ENCODE results near the gene TM2D3. TPM values are rescaled to one million over a fixed set of nuclear protein-coding genes. Genes with fewer than 3 reads are reported as not detected.

TM2D3 gene
- total and polyA plus RNA-seq, 2 of the 8 experiments (the other 6 are each of a cell fraction or from before 2014, with no cell fraction given): 26.4 to 28.0 TPM

GRCh38 chr15:101654171-101654570 is 2.0 kb upstream of the TM2D3 start:
- Histone ChIP-seq H3K14ac (ENCODE audit: insufficient read length) (no peak overlapping the region), H3K9ac (replicated peaks in 1 of 4; ENCODE audit: extremely low read depth in 1 of 4, low read depth in 3 of 4, low read length in 3 of 4) (no peak overlapping the region), H3K23me2 (ENCODE audit: low read depth, low read length) (peaks cover 2% of the 10 kb centered on the region; the same call in 1 of the 2 replicates), H2BK120ac (replicated peaks; ENCODE audit: low read depth, low read length) (no peak overlapping the region), H3K27me3 (replicated peaks in 1 of 4; ENCODE audit: control insufficient read depth in 3 of 4, extremely low read depth in 1 of 4, insufficient read depth in 3 of 4, low read length in 3 of 4) (no peaks in the 10 kb centered on the region; a peak in 1 of 7 replicates), H2BK5ac (ENCODE audit: low read depth, low read length) (no peak overlapping the region), H3K79me2 (ENCODE audit: control insufficient read depth in 1 of 2, insufficient read depth in 2 of 2, low read length in 2 of 2) (peaks cover 0 to 25% of the 10 kb centered on the region in 2 experiments; a peak in 2 of 4 replicates), H4K5ac (ENCODE audit: insufficient read length, low read depth, low read length) (no peak overlapping the region), H4K8ac (ENCODE audit: extremely low read depth, insufficient read depth, low read length) (no peak overlapping the region), H3K18ac (ENCODE audit: extremely low read depth, low read length) (no peak overlapping the region), H3K36me3 (ENCODE audit: control insufficient read depth in 2 of 4, insufficient read depth in 4 of 4, low read length in 3 of 4) (peaks cover 0 to 7% (median 3%) of the 10 kb centered on the region in 4 experiments; a peak in 2 of 8 replicates), H3K4ac (replicated peaks; ENCODE audit: insufficient read length, low read depth, low read length) (no peak overlapping the region), H2AFZ (ENCODE audit: low read length) (no peak overlapping the region), H3K23ac (ENCODE audit: insufficient read length) (no peak overlapping the region), H2BK15ac (ENCODE audit: low read length) (no peak overlapping the region), H3K56ac (replicated peaks; ENCODE audit: insufficient read length, low read depth, low read length) (no peak overlapping the region), H3K4me2 (ENCODE audit: insufficient read depth in 1 of 2, low read depth in 2 of 2, low read length in 2 of 2) (no peak overlapping the region), H3K79me1 (ENCODE audit: low read depth, low read length) (no peaks in the 10 kb centered on the region), H3K4me1 (replicated peaks in 1 of 4; ENCODE audit: control insufficient read depth in 3 of 4, insufficient read depth in 4 of 4, low read length in 3 of 4) (peaks cover 0 to 3% (median 0%) of the 10 kb centered on the region in 4 experiments; a peak in 2 of 7 replicates), H4K20me1 (replicated peaks in 1 of 2; ENCODE audit: control insufficient read depth in 1 of 2, insufficient read depth in 2 of 2, low read length in 2 of 2) (no peaks in the 10 kb centered on the region), H4K91ac (replicated peaks; ENCODE audit: insufficient read length, low read length) (no peak overlapping the region), H2BK20ac (ENCODE audit: low read length) (no peak overlapping the region), H3K9me3 (ENCODE audit: insufficient read depth in 2 of 2, low read depth in 1 of 2, low read length in 1 of 2) (peaks cover 7% of the 10 kb centered on the region in 2 experiments; a peak in 2 of 4 replicates), H3K27ac (ENCODE audit: low read depth, low read length) (no peak overlapping the region), H2AK5ac (ENCODE audit: low read depth, low read length) (no peak overlapping the region), H2BK12ac (ENCODE audit: low read depth, low read length) (no peak overlapping the region), H3K4me3 (ENCODE audit: extremely low read depth in 1 of 4, insufficient read depth in 2 of 4, low read depth in 3 of 4, low read length in 4 of 4) (no peak overlapping the region)
- ChIA-PET CTCF (ENCODE audit: partially characterized antibody) (interaction anchor here (0.8 to 3.9 kb wide), 18 partner anchors 13 to 398 kb away, joined by 3 to 27 read pairs (median 4); partner anchors contain the start of gene SNRPA1), POLR2A (ENCODE audit: partially characterized antibody) (no interaction called here)
- WGBS, 2 experiments (ENCODE audit: extremely low coverage in 1 of 2, insufficient coverage in 1 of 2, insufficient read length in 1 of 2, insufficient replicate concordance in 2 of 2, low coverage in 1 of 2, low lambda C conversion rate in 2 of 2, missing lambda C conversion rate in 1 of 2): 87% methylated on average over 8 of the region's 8 CpGs; no CpG with 5 or more reads in 1 of the 2 experiments
- FAIRE-seq (no peak), DNase-seq (ENCODE audit: low read depth in 1 of 2, low spot score in 2 of 2) (no peak)
- TF ChIP-seq PHF8 (conservative IDR thresholded peaks at IDR 0.05; ENCODE audit: low read depth, low read length) (no peak), E2F6 (IDR thresholded peaks at IDR 0.05) (no peak), SUZ12 (IDR thresholded peaks at IDR 0.05; ENCODE audit: low read length) (no peak), NRF1 (IDR thresholded peaks at IDR 0.05; ENCODE audit: low read depth, low read length) (no peak), TBP (IDR thresholded peaks at IDR 0.05; ENCODE audit: low read depth, low read length) (no peak), POLR2AphosphoS5 (IDR thresholded peaks at IDR 0.05; ENCODE audit: low read depth, low read length) (no peak), BCL11A (IDR thresholded peaks at IDR 0.05; ENCODE audit: low read depth in 2 of 2, low read length in 2 of 2) (no peak), CTCF (IDR thresholded peaks at IDR 0.05; ENCODE audit: control extremely low read depth in 1 of 3, insufficient read depth in 1 of 3, low read depth in 1 of 3, low read length in 3 of 3) (no peak), JUND (IDR thresholded peaks at IDR 0.05; ENCODE audit: low read length) (no peak), CBX5 (IDR thresholded peaks at IDR 0.05; ENCODE audit: low read depth, low read length) (no peak), SP1 (IDR thresholded peaks at IDR 0.05; ENCODE audit: low read depth, low read length) (no peak)
